K562 (cell line): Measurements from ENCODE around the gene NTRK2. TPM values are rescaled to one million over a fixed set of nuclear protein-coding genes. Genes with fewer than 3 reads are reported as not detected.

Experiments used
- ATAC-seq: fragments of 200-7000 bp; cut with Tn5 transposase; 3 replicates; pipeline ENCODE4 v1.9.1; 2020; ENCODE audit warnings: moderate library complexity
- BruUV-seq: library from RNA; stranded (reverse); fragments of 400-500 nt; replicated peaks from 2 replicates; lab custom pipeline; 2021; lab: Mats Ljungman, UMichigan
- CTCF ChIA-PET: fragments of 300-600 bp; formaldehyde crosslinking; extraction: SDS; loops from one replicate; lab custom pipeline; 2021; ENCODE audit warnings: low intra/inter-chr PET ratio; lab: Yijun Ruan, JAX
- POLR2A ChIA-PET: fragments of 300-600, 350-650 bp; sonication (Branson Sonifier 250); formaldehyde crosslinking; extraction: SDS; loops from one replicate; lab custom pipeline; 2021; ENCODE audit warnings: antibody characterized with exemption, inconsistent platforms; lab: Yijun Ruan, JAX
- DNase-seq, 4 experiments: peaks; one replicate each; pipeline versions ENCODE4 v3.0.0 to v3.0.0-alpha.2; 2011 to 2018; ENCODE audit warnings: low spot score in 3 of 4, mixed read lengths in 3 of 4; ENCODE audit errors: extremely low read depth in 1 of 4
- FAIRE-seq: peaks from 2 replicates; lab custom pipeline; 2011; peaks lifted over from hg19 to GRCh38; lab: Jason Lieb, UNC
- H2AFZ ChIP-seq: 2 replicates; pipeline ENCODE4 v1.6.0; 2011; ENCODE audit warnings: low read depth, low read length, control low read depth, inconsistent platforms
- H3K27ac ChIP-seq: fragments of 200-600 bp; 3 replicates; pipeline ENCODE4 v1.8.0; 2011; ENCODE audit warnings: low read depth, mild to moderate bottlenecking, control low read depth, inconsistent platforms, low read length, moderate library complexity, mixed read lengths; ENCODE audit errors: extremely low read depth
- H3K27me3 ChIP-seq, 2 experiments: fragments of 300-600 bp in 1 of 2; 2 replicates in 1 of 2; 3 replicates in 1 of 2; pipeline versions ENCODE4 v1.6.0 to v1.8.0; 2011; ENCODE audit warnings: inconsistent platforms in 2 of 2, low read length in 2 of 2, mild to moderate bottlenecking in 1 of 2, mixed read lengths in 1 of 2, moderate library complexity in 1 of 2; ENCODE audit not compliant: control insufficient read depth in 2 of 2, insufficient read depth in 2 of 2
- H3K36me3 ChIP-seq: fragments of 300-600 bp; 3 replicates; pipeline ENCODE4 v1.8.0; 2011; ENCODE audit warnings: mild to moderate bottlenecking, low read length, inconsistent platforms; ENCODE audit not compliant: control insufficient read depth, insufficient read depth
- H3K4me1 ChIP-seq, 2 experiments: fragments of 200-600 bp in 1 of 2; replicated peaks in 1 of 2; 2 replicates in 1 of 2; 3 replicates in 1 of 2; pipeline versions ENCODE4 v1.5.1 to v1.8.0; 2011; ENCODE audit warnings: inconsistent platforms in 2 of 2, low read length in 2 of 2, mild to moderate bottlenecking in 1 of 2, mixed read lengths in 1 of 2, moderate library complexity in 1 of 2; ENCODE audit not compliant: control insufficient read depth in 2 of 2, insufficient read depth in 2 of 2
- H3K4me2 ChIP-seq: 2 replicates; pipeline ENCODE4 v1.6.1; 2011; ENCODE audit warnings: low read length, control low read depth, inconsistent platforms, mixed read lengths; ENCODE audit not compliant: insufficient read depth
- H3K4me3 ChIP-seq: fragments of 200-600 bp; sonication (generic), shearing (Covaris generic); 2 replicates; pipeline ENCODE4 v1.5.1; 2016; ENCODE audit warnings: control low read depth, inconsistent platforms
- H3K79me2 ChIP-seq: fragments of 200-600 bp; 3 replicates; pipeline ENCODE4 v1.8.0; 2011; ENCODE audit warnings: low read length, inconsistent platforms; ENCODE audit not compliant: control insufficient read depth, insufficient read depth
- H3K9ac ChIP-seq, 2 experiments: 2 replicates each; pipeline versions ENCODE4 v1.6.0 to v1.6.1; 2011; ENCODE audit warnings: low read depth in 2 of 2, low read length in 2 of 2, control low read depth in 1 of 2, inconsistent platforms in 1 of 2, mild to moderate bottlenecking in 1 of 2, mixed read lengths in 1 of 2; ENCODE audit not compliant: insufficient read depth in 1 of 2
- H3K9me1 ChIP-seq: one replicate; pipeline ENCODE4 v1.6.0; 2011; ENCODE audit warnings: inconsistent platforms, mild to moderate bottlenecking, low read length, moderate library complexity; ENCODE audit not compliant: control insufficient read depth, insufficient read depth
- H3K9me3 ChIP-seq: replicated peaks from 2 replicates; pipeline ENCODE4 v1.5.1; 2011; ENCODE audit warnings: low read depth, low read length, inconsistent platforms; ENCODE audit not compliant: control insufficient read depth, insufficient read depth
- H4K20me1 ChIP-seq: replicated peaks from 2 replicates; pipeline ENCODE4 v1.6.1; 2011; ENCODE audit warnings: low read length, inconsistent platforms, mixed read lengths; ENCODE audit not compliant: control insufficient read depth, insufficient read depth
- ZFP91 ChIP-seq: sonication (generic); formaldehyde crosslinking; IDR thresholded peaks from 2 replicates; pipeline ENCODE4 v1.8.0; 2022; ENCODE audit warnings: mild to moderate bottlenecking, missing genetic modification reagents
- WGBS: fragments of 100-300 bp; shearing (Covaris generic); methylation state at CpG from one replicate; pipeline ENCODE4 v1.1.6; 2016; ENCODE audit warnings: low coverage, mixed read lengths; ENCODE audit not compliant: insufficient coverage; ENCODE audit errors: missing lambda C conversion rate; 5-methylcytosine and 5-hydroxymethylcytosine counted together
- in situ Hi-C: fragments of 300-500 bp; cut with MboI; formaldehyde crosslinking; loops from 4 replicates; pipeline ENCODE4 v1.15.0; 2018; ENCODE audit warnings: inconsistent platforms, mixed read lengths
- intact Hi-C: fragments of 100-400 bp; cut with micrococcal nuclease; formaldehyde crosslinking; loops from 2 replicates; pipeline ENCODE4 v1.14.2; 2022
- polyA plus RNA-seq, 8 experiments: library from polyadenylated mRNA; depleted of rRNA in 4 of 8; stranded (reverse) in 5 of 8; unstranded in 3 of 8; fragments of >200 nt; fragmentation: Nextera tagmentation in 2 of 8; fragmentation: Illumina TruSeq in 1 of 8; extraction: Ambion mirVana in 2 of 8; extraction: Trizol in 1 of 8; gene quantifications; 2 replicates each; pipeline versions ENCODE4 v1.2.1 to v1.2.3, GENCODE V29; 2011 to 2014; ENCODE audit warnings: inconsistent platforms in 1 of 8, missing spikeins in 1 of 8
- total RNA-seq, 7 experiments: library from RNA; depleted of rRNA in 6 of 7; stranded (reverse); fragments of >200 nt in 6 of 7; fragmentation: Illumina TruSeq in 2 of 7; extraction: Trizol in 2 of 7; gene quantifications; 2 replicates each; pipeline versions ENCODE4 v1.2.1 to v1.2.3, GENCODE V29; 2011 to 2021; ENCODE audit warnings: low replicate concordance in 1 of 7

NTRK2 gene
- total and polyA plus RNA-seq, 9 of the 15 experiments (the other 6 are each of a cell fraction or from before 2014, with no cell fraction given): not detected

GRCh38 chr9:84949971-84950370 is 280.4 kb downstream of the NTRK2 start:
- in situ Hi-C loops (loop anchor here (25.0 kb wide), 1 partner anchor 538 kb away; no protein-coding TSS in a partner anchor), intact Hi-C loops (loop anchor here (5.0 kb wide), 1 partner anchor 548 kb away; no protein-coding TSS in a partner anchor)
- Histone ChIP-seq H3K9ac (no peak overlapping the region), H3K9me3 (no peaks in the 10 kb centered on the region), H3K27me3 (no peaks in the 10 kb centered on the region), H3K9me1 (no peaks in the 10 kb centered on the region), H3K4me3 (no peak overlapping the region), H3K27ac (no peak overlapping the region), H4K20me1 (no peaks in the 10 kb centered on the region), H3K79me2 (no peaks in the 10 kb centered on the region), H3K36me3 (no peaks in the 10 kb centered on the region), H3K4me1 (no peaks in the 10 kb centered on the region), H3K4me2 (no peak overlapping the region), H2AFZ (no peak overlapping the region)
- ChIA-PET CTCF (no interaction called here), POLR2A (interaction anchor here (0.5 kb wide), 1 partner anchor 10 kb away, joined by 3 read pairs; no protein-coding TSS in a partner anchor)
- DNase-seq (no peak), FAIRE-seq (no peak), ATAC-seq (no peak)
- TF ChIP-seq ZFP91 (CRISPR knock-in tag): no peak
- WGBS: 0% methylated on average over 5 of the region's 5 CpGs
- no TSS peak for BruUV-seq
